Head of caudate nucleus (tissue), 42 donors: ENCODE measurements around the gene NOTCH3.

Source experiments
- DNase-seq, 42 donors: peaks; one replicate each; pipeline versions ENCODE4 v3.0.0 to v3.0.0-alpha.2; 2020 to 2021; ENCODE audit warnings: mixed read lengths in 7 of 42
- intact Hi-C: fragments of 100-400 bp; cut with DNase I; formaldehyde crosslinking; loops from one replicate; pipeline ENCODE4 v1.15.0; 2022

The NOTCH3 gene

GRCh38 chr19:15116856-15117255 lies 83.9 kb downstream of the NOTCH3 start:
- no peak for DNase-seq
- intact Hi-C loops = no loop called here

- intact Hi-C loops = no loop called here
- DNase-seq = no peak
Observed at GRCh38 chr19:15115762-15116615, 84.8 kb downstream of the NOTCH3 start.

DNA sequence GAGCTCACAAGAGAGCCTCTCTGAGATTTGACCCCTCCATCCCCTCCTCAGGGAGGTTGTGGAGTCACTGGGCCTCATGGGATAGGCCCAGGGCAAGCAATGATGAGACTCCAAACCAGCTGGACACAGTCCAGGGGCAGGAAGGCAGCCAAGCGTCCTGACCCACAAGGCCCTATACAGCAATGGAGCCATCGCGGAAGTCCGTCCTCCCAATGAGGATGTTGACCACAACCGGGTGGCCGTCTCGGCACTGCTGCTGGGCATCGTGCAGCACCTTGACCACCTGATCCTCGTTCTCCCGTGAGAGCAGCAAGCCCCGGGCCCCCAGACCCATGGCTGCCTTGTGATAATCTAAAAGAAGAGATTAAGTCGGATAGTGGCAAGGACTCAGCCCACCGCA lies 85.7 kb downstream of the NOTCH3 start:
- DNase-seq = peak in 27 of 42 donors; percentile 24 to 75 (median 47)
- intact Hi-C loops = no loop called here

DNA sequence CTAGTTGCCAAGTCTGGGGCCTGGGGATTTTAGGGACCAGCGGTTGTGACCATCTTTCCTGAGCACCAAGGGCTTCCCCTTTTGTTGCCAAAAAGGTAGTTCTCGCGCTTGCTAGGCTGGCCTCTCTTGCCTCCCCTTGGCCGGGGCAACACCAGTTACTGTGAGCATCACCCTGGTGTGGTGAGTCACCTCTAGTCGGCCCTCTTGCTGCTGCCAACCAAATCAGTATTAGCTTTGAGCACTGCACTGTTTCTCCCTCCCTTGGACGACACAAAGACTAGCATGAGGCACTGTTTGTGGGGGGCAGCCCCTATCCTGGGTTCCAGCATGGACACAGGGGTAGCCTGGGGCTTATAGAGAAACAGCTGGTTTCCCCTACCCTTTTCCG lies 86.6 kb downstream of the NOTCH3 start:
- peak in 2 of 42 donors; percentile 10 to 61 for DNase-seq
- intact Hi-C loops = no loop called here

- intact Hi-C loops = no loop called here
- no peak for DNase-seq
Observed at GRCh38 chr19:15113245-15114152, 87.3 kb downstream of the NOTCH3 start.

GRCh38 chr19:15112385-15112784 lies 88.4 kb downstream of the NOTCH3 start:
- peak in 1 of 42 donors; percentile 28 for DNase-seq
- intact Hi-C loops = no loop called here

DNA sequence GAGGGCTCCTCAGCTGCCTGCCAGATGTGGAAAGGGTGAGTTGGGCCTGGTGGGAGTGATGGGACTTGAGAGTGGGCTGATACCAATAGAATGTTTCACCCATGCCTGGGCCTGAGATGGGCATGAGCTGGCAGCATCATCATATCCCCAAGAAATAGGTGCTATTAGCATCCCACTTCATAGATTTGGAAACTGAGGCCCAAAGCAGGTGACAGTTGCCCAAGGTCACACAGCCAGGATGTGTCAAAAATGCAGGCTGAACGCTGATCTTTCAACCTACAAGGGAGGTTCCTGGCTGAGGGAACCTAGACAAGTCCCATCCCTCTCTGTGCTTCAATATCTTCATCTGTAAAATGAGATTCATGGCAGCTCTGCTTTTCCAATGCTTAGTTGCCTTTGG lies 89.0 kb downstream of the NOTCH3 start:
- intact Hi-C loops = no loop called here
- no peak for DNase-seq

DNA sequence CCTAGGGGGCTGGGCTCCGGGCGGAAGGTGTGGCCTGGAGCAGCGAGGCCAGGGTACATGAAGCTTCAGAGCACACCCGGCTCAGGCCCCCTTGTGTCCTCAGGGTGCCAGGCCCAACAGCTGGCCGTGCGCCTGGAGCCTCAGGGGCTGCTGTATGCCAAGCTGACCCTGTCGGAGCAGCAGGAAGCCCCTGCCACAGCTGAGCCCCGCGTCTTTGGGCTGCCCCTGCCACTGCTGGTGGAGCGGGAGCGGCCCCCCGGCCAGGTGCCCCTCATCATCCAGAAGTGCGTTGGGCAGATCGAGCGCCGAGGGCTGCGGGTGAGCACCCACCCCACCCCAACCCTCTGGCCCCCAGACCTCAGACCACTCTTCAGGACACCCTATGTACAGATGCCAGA lies 90.4 kb downstream of the NOTCH3 start:
- intact Hi-C loops = no loop called here
- DNase-seq = no peak

DNA sequence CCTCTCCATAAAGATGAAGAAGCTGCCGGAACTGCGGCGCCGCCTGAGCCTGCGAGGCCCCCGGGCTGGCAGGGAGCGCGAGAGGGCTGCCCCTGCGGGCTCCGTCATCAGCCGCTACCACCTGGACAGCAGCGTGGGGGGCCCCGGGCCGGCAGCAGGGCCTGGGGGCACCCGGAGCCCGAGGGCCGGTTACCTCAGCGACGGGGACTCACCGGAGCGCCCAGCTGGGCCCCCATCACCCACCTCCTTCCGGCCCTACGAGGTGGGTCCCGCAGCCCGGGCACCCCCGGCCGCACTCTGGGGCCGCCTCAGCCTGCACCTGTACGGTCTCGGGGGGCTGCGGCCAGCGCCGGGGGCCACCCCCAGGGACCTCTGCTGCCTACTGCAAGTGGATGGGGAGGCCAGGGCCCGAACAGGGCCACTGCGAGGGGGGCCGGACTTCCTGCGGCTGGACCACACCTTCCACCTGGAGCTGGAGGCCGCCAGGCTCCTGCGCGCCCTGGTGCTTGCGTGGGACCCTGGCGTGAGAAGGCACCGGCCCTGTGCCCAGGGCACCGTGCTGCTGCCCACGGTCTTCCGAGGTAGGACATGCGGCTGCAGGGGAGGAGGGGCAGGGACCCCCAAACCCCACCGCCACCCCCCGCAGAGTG lies 90.9 kb downstream of the NOTCH3 start:
- no peak for DNase-seq
- intact Hi-C loops = no loop called here
